ENCODE results near the gene PRG2. TPM values are rescaled to one million over a fixed set of nuclear protein-coding genes. Genes with fewer than 3 reads are reported as not detected.

The PRG2 gene
- total and polyA plus RNA-seq, 2 of the 13 experiments (the other 11 are each of a cell fraction or from before 2014, with no cell fraction given), result not detected

GRCh38 chr11:57432714-57433163 is 42.3 kb upstream of the PRG2 start:
- Histone ChIP-seq H3K4me3 (replicated peaks in 1 of 3; ENCODE audit: insufficient read depth in 1 of 3, low read depth in 2 of 3, low read length in 3 of 3) (no peak overlapping the region), H3K36me3 (replicated peaks in 1 of 2; ENCODE audit: control insufficient read depth in 1 of 2, insufficient read depth in 2 of 2, low read length in 2 of 2) (no peaks in the 10 kb centered on the region), H3K27me3 (ENCODE audit: control insufficient read depth in 1 of 2, insufficient read depth in 2 of 2, low read length in 2 of 2) (peaks cover 0 to 2% of the 10 kb centered on the region in 2 experiments; a peak in 1 of 5 replicates), H3K27ac (ENCODE audit: extremely low read length, insufficient read depth, low read length) (no peak overlapping the region), H3K9ac (ENCODE audit: insufficient read depth, low read depth, low read length) (no peak overlapping the region), H2AFZ (ENCODE audit: low read length) (no peak overlapping the region), H3K9me3 (ENCODE audit: low read length) (no peaks in the 10 kb centered on the region), H4K20me1 (ENCODE audit: insufficient read depth, low read length) (no peaks in the 10 kb centered on the region), H3K4me2 (ENCODE audit: low read depth, low read length) (no peak overlapping the region), H3K4me1 (ENCODE audit: insufficient read depth, low read length) (peaks cover 61% of the 10 kb centered on the region), H3K79me2 (ENCODE audit: insufficient read depth, low read length) (no peaks in the 10 kb centered on the region)
- ATAC-seq (no peak), FAIRE-seq (no peak), DNase-seq (ENCODE audit: low spot score) (no peak)
- intact Hi-C loops (cut with micrococcal nuclease; ENCODE audit: unreplicated experiment), result no loop called here
- BruUV-seq (replicated peaks), result no TSS peak
- CTCF ChIA-PET (ENCODE audit: low intra/inter-chr PET ratio, low total read pairs), result no interaction called here
- POLR2A ChIA-PET, result no interaction called here
- 89% methylated on average over 7 of the region's 7 CpGs for WGBS (ENCODE audit: low lambda C conversion rate)
- no peak for TF ChIP-seq CCAR2 (optimal IDR thresholded peaks at IDR 0.05; ENCODE audit: low read depth, low read length)
- TF ChIP-seq HOXA9 (CRISPR knock-in tag; IDR thresholded peaks at IDR 0.05; ENCODE audit: borderline replicate concordance), result no peak
- no peak for TF ChIP-seq FOXO4 (CRISPR knock-in tag; conservative IDR thresholded peaks at IDR 0.05)
- TF ChIP-seq SOX6 (IDR thresholded peaks at IDR 0.05), result no peak
- TF ChIP-seq SOX6 (CRISPR knock-in tag; IDR thresholded peaks at IDR 0.05), result no peak
- TF ChIP-seq PRPF4 (IDR thresholded peaks at IDR 0.05; ENCODE audit: low read depth, low read length, poor library complexity, severe bottlenecking), result no peak
- no peak for TF ChIP-seq ZNF484 (CRISPR knock-in tag; IDR thresholded peaks at IDR 0.05; ENCODE audit: borderline replicate concordance, low read depth)
- TF ChIP-seq ZNF567 (CRISPR knock-in tag; IDR thresholded peaks at IDR 0.05; ENCODE audit: borderline replicate concordance), result no peak
- no peak for TF ChIP-seq ZNF660 (CRISPR knock-in tag; IDR thresholded peaks at IDR 0.05; ENCODE audit: borderline replicate concordance, low read depth)
- no peak for TF ChIP-seq CERS6 (CRISPR knock-in tag; IDR thresholded peaks at IDR 0.05)
- in situ Hi-C loops (cut with HindIII; ENCODE audit: extremely low pct_ligation_motif_present, low pct_unique_long_range_greater_than_20kb), result no loop called here
